Stimulated activated CD8-positive, alpha-beta memory T cell treated with anti-CD3 and anti-CD28 coated beads, Interleukin-7, amount 100 ng/mL, for 4 hours (primary cell): ENCODE results near the gene LRRC56.
A peak's percentile ranks its signal among the peaks of the same experiment; 100 is the strongest.

Experiments
- DNase-seq, 2 donors: peaks; one replicate each; pipeline ENCODE4 v3.0.0-alpha.2; 2020; ENCODE audit warnings: low read depth in 2 of 2

LRRC56 gene, protein sequence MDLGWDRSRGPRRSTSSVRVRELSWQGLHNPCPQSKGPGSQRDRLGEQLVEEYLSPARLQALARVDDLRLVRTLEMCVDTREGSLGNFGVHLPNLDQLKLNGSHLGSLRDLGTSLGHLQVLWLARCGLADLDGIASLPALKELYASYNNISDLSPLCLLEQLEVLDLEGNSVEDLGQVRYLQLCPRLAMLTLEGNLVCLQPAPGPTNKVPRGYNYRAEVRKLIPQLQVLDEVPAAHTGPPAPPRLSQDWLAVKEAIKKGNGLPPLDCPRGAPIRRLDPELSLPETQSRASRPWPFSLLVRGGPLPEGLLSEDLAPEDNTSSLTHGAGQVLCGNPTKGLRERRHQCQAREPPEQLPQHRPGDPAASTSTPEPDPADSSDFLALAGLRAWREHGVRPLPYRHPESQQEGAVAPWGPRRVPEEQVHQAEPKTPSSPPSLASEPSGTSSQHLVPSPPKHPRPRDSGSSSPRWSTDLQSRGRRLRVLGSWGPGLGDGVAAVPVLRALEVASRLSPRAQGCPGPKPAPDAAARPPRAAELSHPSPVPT

DNA sequence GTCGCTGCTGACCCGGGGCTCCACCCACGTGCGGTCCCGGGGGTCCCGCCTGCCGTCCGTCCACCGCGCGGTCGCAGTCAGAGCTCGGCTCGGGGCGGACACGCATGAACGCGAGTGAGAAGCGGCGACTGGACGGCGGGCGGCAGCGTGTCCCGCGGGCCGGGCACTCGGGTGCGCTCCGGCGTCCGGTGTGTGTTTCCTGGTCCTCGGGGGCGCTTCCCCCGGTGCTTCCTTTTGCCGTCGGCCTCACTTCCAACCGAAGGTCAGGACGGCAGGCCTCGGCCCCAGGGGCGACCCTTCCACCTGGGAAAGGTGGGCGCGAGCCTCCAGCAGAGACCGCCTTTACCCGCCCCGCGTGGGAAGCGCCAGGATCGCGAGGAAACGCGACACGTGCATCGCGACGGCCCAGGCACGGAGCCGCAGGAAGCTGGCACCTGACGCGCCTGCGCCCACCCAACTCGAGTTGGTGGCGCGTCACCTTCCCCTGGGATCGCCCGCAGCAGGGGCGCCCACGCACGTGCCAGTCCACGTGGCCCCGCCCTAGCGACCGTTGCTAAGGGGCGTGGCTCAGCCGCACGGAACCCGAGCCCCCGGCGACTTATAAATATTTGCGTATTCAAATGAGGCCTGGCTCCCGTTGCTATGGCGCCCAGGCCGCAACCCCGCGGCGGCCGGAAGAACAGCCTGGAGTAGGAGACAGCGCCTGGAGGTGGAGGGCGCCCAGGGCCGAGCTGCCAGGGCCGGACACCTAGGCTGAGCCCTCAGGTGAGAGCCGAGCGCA is at the start of gene LRRC56:
Gene LRRC56, plus strand, starts transcription at position 687 of the 781 bp plus-strand sequence. CDS start 3,158 bp downstream, outside the sequence.
- peak; percentile 82 to 91 for DNase-seq

DNA sequence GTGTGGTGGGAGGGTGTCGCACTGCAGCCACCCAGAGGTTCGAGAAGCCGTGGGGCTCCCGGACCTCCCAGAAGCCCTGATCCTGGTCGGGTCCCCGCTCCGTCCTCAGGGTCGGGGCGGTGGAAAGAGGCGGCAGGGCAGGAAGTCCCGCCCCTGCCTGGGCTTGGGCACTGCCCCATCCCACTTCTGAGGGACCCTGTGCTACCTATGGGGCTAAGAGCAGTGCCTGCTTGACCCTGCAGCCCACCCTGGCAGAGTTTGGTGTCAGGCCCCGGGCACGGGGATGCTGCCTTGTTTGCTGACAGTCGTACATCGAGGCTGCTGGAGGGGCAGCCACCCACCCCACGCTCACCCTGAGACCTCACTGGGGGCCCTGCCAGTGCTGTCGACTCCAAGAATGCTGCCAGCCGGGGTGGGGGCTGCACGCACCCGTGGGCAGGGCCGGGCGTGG is 49.7 kb upstream of the LRRC56 start:
- DNase-seq = no peak

DNA sequence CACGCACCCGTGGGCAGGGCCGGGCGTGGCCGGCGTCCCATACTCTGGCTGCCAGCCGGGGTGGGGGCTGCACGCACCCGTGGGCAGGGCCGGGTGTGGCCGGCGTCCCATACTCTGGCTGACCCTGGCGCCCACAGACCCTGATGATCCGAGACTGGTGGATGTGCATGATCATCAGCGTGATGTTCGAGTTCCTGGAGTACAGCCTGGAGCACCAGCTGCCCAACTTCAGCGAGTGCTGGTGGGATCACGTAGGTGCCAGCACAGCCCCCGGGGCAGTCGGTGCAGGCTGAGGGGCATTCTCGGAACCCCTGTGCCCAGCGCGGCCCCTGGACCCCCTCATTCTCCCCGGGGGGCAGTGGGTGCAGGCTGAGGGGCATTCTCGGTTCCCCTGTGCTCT is 49.3 kb upstream of the LRRC56 start:
- DNase-seq = no peak

DNA sequence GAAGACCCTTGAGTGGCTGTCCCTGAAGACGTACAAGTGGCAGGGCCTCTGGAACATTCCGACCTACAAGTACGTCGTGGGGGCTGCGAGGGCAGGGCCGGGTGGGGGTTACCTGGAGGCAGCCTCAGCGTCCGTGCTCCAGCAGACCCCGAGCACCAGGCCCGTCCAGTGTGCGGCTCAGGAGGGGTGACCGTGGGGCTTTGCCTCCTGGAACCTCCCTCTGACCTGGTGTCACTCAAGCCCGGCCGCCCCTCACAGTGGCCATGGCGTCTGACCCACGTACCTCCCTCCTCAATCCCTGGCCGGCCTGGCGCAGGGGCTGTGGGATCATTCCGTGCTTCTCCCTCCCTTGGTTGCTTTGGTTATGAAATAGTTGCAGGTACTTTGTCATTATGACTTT is 48.7 kb upstream of the LRRC56 start:
- no peak for DNase-seq

DNA sequence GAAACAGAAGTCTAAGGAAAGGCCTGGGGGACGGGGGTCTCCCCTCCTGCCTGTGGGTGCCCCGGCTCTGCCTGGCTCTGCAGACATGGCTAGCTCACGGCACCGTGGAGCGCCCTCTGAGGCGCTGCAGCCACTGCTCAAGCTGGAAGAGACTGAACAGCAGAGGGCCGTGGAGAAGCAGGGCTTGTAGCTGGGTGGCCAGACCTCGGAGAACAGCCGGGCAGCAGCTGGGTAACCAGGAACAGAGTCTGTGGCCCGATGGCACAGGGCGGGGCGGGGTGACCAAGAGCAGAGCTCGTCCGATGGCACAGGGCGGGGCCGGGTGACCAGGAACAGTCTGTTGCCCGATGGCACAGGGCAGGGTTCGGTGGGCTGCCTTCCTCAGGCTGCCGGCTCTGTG is 48.3 kb upstream of the LRRC56 start:
- DNase-seq = no peak

DNA sequence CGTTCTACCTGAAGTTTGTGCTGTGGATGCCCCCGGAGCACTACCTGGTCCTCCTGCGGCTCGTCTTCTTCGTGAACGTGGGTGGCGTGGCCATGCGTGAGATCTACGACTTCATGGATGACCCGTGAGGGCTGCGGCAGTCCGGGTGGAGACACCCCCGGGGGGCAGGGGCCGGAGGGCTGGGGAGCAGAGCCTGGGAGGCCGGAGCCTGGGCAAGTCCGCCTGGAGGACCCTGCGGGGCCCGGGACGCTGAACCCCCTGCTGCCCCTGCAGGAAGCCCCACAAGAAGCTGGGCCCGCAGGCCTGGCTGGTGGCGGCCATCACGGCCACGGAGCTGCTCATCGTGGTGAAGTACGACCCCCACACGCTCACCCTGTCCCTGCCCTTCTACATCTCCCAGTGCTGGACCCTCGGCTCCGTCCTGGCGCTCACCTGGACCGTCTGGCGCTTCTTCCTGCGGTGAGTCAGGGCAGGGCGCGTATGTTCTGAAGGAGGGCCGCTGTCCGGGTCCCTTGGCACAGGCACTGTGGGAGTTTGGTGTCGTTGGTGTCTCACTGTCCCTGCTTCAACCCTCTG is 47.6 kb upstream of the LRRC56 start:
- DNase-seq = no peak

- no peak for DNase-seq
Measured at GRCh38 chr11:490186-490929, 47.0 kb upstream of the LRRC56 start.

DNA sequence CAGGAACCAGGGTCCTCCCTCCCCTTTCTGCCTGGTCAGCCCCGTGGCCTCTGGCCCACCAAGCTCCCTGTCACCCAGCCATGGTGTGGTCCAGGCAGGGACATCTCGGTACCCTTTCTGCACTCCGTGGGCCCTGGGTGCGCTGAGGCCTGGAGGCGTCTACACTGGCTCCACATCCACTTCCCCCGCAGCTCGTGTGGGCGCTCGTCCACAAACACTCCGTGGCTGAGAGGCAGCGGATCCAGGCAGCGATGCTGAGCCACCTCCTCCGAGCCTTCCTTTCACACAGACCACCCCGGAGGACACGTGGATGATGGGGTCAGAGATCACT is 46.4 kb upstream of the LRRC56 start:
- no peak for DNase-seq

DNA sequence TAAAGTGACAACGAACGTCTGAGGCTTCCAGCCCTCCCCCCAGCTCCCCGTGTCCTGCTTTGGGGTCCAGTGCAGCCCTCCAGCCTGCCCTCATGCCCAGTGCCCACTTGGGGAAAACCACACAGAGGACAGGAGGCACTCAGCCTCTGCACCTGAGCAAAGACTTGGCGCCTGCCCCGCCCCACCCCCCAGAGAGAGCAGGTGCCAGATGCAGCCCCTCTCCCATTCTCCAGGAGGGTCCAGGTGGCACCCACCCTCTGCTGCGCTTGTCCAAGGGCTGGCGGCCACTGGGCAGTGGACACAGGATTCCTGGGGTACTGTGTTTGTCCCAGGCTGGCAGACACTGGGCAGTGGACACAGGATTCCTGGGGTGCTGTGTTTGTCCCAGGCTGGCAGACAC is 46.0 kb upstream of the LRRC56 start:
- no peak for DNase-seq

- no peak for DNase-seq
Measured at GRCh38 chr11:492427-493226, 44.7 kb upstream of the LRRC56 start.

- DNase-seq = no peak
Measured at GRCh38 chr11:494761-495536, 42.4 kb upstream of the LRRC56 start.

- no peak for DNase-seq
Measured at GRCh38 chr11:495537-495931, 41.8 kb upstream of the LRRC56 start.

GRCh38 chr11:496834-497564 is 40.3 kb upstream of the LRRC56 start:
- no peak for DNase-seq

DNA sequence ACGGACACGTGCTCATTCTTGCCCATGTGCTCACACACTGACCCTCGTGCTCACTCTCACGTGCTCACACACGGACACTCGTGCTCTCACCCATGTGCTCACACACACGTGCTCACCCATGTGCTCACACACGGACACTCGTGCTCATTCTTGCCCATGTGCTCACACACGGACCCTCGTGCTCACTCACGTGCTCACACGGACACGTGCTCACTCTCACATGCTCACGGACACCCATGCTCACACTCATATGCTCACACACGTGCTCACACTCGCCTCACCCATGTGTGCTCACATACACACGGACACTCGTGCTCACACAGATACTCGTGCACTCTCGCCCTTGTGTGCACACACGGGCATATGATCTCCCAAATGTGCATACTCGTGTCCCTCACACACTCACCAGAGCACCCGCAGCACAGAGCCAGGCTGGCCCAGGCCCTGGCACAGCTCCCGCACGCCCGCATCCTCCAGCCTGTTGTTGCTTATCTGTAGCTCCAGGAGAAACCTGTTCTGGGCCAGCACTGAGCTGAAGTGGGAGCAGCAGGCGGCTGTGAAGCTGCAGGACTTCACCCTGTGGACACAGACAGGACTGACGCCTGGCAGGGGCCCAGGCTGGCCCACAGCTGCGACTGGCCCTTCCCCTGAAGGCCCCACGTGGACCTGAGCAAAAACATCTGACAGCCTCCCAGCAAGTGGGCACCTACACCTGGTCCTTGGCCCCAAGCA is 39.6 kb upstream of the LRRC56 start:
- no peak for DNase-seq

DNA sequence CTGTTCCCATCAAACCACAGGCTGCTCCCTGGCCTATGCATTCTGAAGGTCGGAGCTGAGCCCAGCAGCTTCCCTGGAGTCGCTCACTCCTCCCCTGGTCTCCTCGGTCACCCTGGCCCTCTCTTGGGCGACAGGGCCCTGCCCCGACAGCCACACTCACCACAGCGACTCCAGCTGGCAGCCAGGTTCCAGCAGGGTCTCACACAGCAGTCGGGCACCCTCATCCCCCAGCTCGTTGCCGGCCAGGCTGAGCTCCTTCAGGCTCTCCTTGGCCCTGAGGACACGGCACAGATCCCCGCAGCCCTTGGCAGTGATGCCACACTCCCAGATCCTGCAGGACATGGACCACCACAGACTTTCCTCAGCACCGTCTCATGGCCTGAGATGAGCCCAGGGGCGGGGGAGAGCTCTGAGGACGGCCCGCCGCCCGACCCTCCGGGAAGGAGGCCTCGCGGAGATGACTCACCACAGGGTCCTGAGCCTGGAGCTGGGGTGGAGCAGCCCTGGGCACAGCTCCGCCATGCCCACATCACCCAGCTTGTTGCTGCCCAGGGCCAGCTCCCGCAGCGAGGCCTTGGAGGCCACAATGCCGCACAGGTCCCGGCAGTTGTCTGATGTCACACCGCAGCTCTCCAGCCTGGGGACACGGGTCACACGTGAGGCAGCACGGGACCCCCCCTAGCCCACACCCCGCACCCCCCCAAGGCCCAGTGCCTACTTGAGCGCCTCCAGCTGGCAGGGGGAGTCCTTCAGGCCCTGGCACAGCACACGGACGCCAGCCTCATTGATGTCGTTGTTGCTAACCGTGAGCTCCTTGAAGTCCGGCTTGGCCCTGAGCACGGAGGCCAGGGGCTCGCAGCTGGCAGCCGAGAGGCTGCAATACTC is 38.8 kb upstream of the LRRC56 start:
- DNase-seq = no peak

DNA sequence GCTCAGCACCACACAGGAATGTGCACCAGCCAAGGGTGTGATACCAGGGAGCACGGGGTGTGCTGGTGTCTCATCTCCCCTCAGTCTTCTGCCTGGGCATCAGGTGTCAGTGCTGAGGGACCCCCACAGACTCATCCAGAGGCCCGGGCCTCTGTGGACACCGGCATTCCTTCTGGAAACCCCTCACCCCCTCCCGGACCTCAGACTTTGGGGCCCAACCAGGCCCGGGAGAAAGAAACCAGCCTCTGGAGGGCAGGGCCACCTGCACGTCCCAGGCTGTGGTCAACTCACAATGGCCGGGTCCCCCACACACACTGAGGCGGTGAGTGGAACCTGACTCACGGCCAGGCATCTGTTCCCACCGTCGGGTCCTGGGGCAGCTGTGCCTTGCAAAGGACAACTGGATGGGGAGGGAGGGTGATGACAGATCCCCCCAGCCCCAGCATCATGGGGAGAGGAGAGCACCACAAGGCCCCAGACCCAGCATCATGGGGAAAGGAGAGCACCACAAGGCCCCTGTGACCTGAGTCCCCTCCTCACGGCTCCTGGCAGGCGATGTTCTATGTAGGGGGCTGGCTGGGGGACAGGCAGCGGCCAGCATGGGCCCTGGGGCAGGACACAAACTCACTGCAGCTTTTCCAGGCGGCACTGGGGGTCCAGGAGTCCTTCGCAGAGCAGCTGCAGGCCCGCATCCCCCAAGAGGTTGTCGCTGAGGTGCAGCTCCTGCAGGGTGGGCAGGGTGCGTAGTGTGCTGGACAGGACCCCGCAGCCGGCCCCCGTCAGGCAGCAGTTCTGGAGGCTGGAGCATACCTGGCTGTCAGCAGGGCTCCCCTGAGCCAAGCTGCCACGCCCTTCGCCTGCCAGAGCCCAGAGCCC is 37.9 kb upstream of the LRRC56 start:
- no peak for DNase-seq
